NAMALWA (cell line): ENCODE measurements around the gene FOXN3.

Source experiments
- DNase-seq: peaks from one replicate; pipeline ENCODE4 v3.0.0-alpha.2; 2015; ENCODE audit warnings: low spot score

The FOXN3 gene

GRCh38 chr14:89382901-89383845, 33.9 kb downstream of the FOXN3 start:
- peak; percentile 42 for DNase-seq

GRCh38 chr14:89382487-89382886, 34.5 kb downstream of the FOXN3 start:
- peak; percentile 32 for DNase-seq

- DNase-seq, result no peak
Measured at GRCh38 chr14:89379891-89380820, 36.9 kb downstream of the FOXN3 start.

- DNase-seq, result no peak
Measured at GRCh38 chr14:89379006-89379405, 38.0 kb downstream of the FOXN3 start.

- no peak for DNase-seq
Measured at GRCh38 chr14:89378119-89378518, 38.9 kb downstream of the FOXN3 start.

- no peak for DNase-seq
Measured at GRCh38 chr14:89377544-89377943, 39.5 kb downstream of the FOXN3 start.

GRCh38 chr14:89374908-89375307, 42.1 kb downstream of the FOXN3 start:
- DNase-seq, result no peak

GRCh38 chr14:89373185-89373584, 43.8 kb downstream of the FOXN3 start:
- DNase-seq, result no peak

GRCh38 chr14:89372512-89372883, 44.5 kb downstream of the FOXN3 start:
- no peak for DNase-seq

GRCh38 chr14:89371585-89372511, 45.2 kb downstream of the FOXN3 start:
- no peak for DNase-seq

GRCh38 chr14:89370781-89371180, 46.3 kb downstream of the FOXN3 start:
- no peak for DNase-seq

GRCh38 chr14:89370381-89370780, 46.7 kb downstream of the FOXN3 start:
- no peak for DNase-seq

GRCh38 chr14:89369656-89370055, 47.4 kb downstream of the FOXN3 start:
- DNase-seq, result no peak

GRCh38 chr14:89368490-89369477, 48.2 kb downstream of the FOXN3 start:
- DNase-seq, result no peak

- DNase-seq, result no peak
Measured at GRCh38 chr14:89367779-89368120, 49.3 kb downstream of the FOXN3 start.

GRCh38 chr14:89366864-89367778, 49.9 kb downstream of the FOXN3 start:
- DNase-seq, result no peak

- peak; percentile 87 for DNase-seq
Measured at GRCh38 chr14:89365061-89365801, 51.8 kb downstream of the FOXN3 start.

- no peak for DNase-seq
Measured at GRCh38 chr14:89364316-89364715, 52.7 kb downstream of the FOXN3 start.

GRCh38 chr14:89360277-89360676, 56.8 kb downstream of the FOXN3 start:
- no peak for DNase-seq
